Measurements from ENCODE around the gene KRTAP10-4. TPM values are rescaled to one million over a fixed set of nuclear protein-coding genes. Genes with fewer than 3 reads are reported as not detected.

KRTAP10-4 gene
- total RNA-seq: not detected

GRCh38 chr21:44573630-44574456, at the start of gene KRTAP10-4:
KRTAP10-4 (plus strand) TSS chr21:44573729; CDS start chr21:44573759, 30 bp downstream.

GRCh38 chr21:44539991-44540666, 33.4 kb upstream of the KRTAP10-4 start, which contains the start of gene KRTAP10-1:
KRTAP10-1 (minus strand) TSS chr21:44540195; CDS start chr21:44540150, 45 bp downstream.

GRCh38 chr21:44551340-44551961, 22.1 kb upstream of the KRTAP10-4 start, which contains the start of gene KRTAP10-2:
KRTAP10-2 (minus strand) TSS chr21:44551505; CDS start chr21:44551458, 47 bp downstream.

GRCh38 chr21:44558695-44559094, 14.8 kb upstream of the KRTAP10-4 start, which contains the start of gene KRTAP10-3:
KRTAP10-3 (minus strand) TSS chr21:44558795; CDS start chr21:44558715, 80 bp downstream.

GRCh38 chr21:44580231-44580821, 6.8 kb downstream of the KRTAP10-4 start, which contains the start of gene KRTAP10-5:
KRTAP10-5 (minus strand) TSS chr21:44580604; CDS start chr21:44580578, 26 bp downstream.

GRCh38 chr21:44592446-44593311, 19.1 kb downstream of the KRTAP10-4 start, which contains the start of gene KRTAP10-6:
KRTAP10-6 (minus strand) TSS chr21:44592505; CDS start chr21:44592484, 21 bp downstream.

GRCh38 chr21:44600118-44600978, 26.8 kb downstream of the KRTAP10-4 start, which contains the start of gene KRTAP10-7:
KRTAP10-7 (plus strand) TSS chr21:44600597; CDS start chr21:44600622, 25 bp downstream.

GRCh38 chr21:44612029-44612486, 38.5 kb downstream of the KRTAP10-4 start, which contains the start of gene KRTAP10-8:
KRTAP10-8 (plus strand) TSS chr21:44612079; CDS start chr21:44612101, 22 bp downstream.

Other genes starting within 250 kb of the KRTAP10-4 start
- gene CFAP410, start 234.3 kb upstream of the KRTAP10-4 start, total RNA-seq: 10 to 100 TPM in 1 of 2 donors, 1 to 10 TPM in 1; 7.7 to 13.1 TPM
- under 1 TPM in 1 of 2 donors, not detected in 1; under 0.01 TPM for gene TRPM2, start 220.1 kb upstream of the KRTAP10-4 start, total RNA-seq
- 1 to 10 TPM; 1.7 to 3.1 TPM for gene LRRC3, start 118.2 kb upstream of the KRTAP10-4 start, total RNA-seq
- not detected for gene KRTAP10-1, start 33.5 kb upstream of the KRTAP10-4 start, total RNA-seq
- not detected for gene KRTAP10-2, start 22.2 kb upstream of the KRTAP10-4 start, total RNA-seq
- not detected for gene KRTAP10-3, start 14.9 kb upstream of the KRTAP10-4 start, total RNA-seq
- not detected for gene KRTAP10-5, start 6.9 kb downstream of the KRTAP10-4 start, total RNA-seq
- gene KRTAP10-6, start 18.8 kb downstream of the KRTAP10-4 start, total RNA-seq: not detected
- not detected for gene KRTAP10-7, start 26.9 kb downstream of the KRTAP10-4 start, total RNA-seq
- not detected for gene KRTAP10-8, start 38.4 kb downstream of the KRTAP10-4 start, total RNA-seq
- not detected for gene KRTAP10-9, start 53.4 kb downstream of the KRTAP10-4 start, total RNA-seq
- gene KRTAP10-10, start 63.6 kb downstream of the KRTAP10-4 start, total RNA-seq: not detected
- not detected for gene KRTAP10-11, start 72.7 kb downstream of the KRTAP10-4 start, total RNA-seq
- gene KRTAP12-4, start 80.9 kb downstream of the KRTAP10-4 start, total RNA-seq: not detected
- gene KRTAP12-3, start 84.2 kb downstream of the KRTAP10-4 start, total RNA-seq: not detected
- gene KRTAP12-2, start 93.2 kb downstream of the KRTAP10-4 start, total RNA-seq: not detected
- gene KRTAP12-1, start 108.4 kb downstream of the KRTAP10-4 start, total RNA-seq: not detected
- gene KRTAP10-12, start 123.4 kb downstream of the KRTAP10-4 start, total RNA-seq: not detected
- not detected for gene TSPEAR, start 137.8 kb downstream of the KRTAP10-4 start, total RNA-seq
- gene UBE2G2, start 228.1 kb downstream of the KRTAP10-4 start, total RNA-seq: 100 to 1,000 TPM in 1 of 2 donors, 10 to 100 TPM in 1; 88.1 to 144 TPM
- gene SUMO3, start 244.3 kb downstream of the KRTAP10-4 start, total RNA-seq: 10 to 100 TPM; 70.2 to 90.6 TPM

All from melanocyte of skin (primary cell).